ENCODE results near the gene STMND1.
"Not testable (repeated sequence)": the region's sequence is repeated elsewhere in the genome, so short reads cannot be mapped to it uniquely, and the experiment has no call there.

Gene STMND1

GRCh38 chr6:17101422-17102257 is at the start of gene STMND1:
TSS of gene STMND1 (plus strand) at chr6:17102050. CDS start at chr6:17102258, 208 bp downstream.
- peak; percentile 29 for DNase-seq (ENCODE audit: low spot score)

DNA sequence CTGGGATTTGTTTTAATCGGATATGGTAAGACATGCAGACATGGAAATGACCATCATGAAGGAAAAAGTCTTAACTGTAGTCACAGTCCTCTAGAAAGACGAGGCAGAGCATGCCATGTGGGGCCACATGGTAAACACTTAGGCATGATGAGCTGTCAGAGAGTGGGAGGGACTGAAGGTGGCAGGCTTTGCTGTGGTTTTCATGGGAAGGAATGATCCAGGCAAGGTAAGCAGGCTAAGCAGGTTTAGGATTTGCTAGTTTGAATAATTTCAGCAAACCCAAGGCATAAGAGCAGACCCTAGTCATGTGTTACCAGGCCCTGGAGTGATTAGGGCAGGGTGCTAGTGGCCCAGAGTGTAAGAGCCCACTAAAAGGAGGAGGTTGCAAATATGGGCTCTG is 47.2 kb upstream of the STMND1 start:
- no peak for DNase-seq (ENCODE audit: low spot score)

- no peak for DNase-seq (ENCODE audit: low spot score)
These were observed 44.5 kb upstream of the STMND1 start for GRCh38 chr6:17057322-17057721.

- no peak for DNase-seq (ENCODE audit: low spot score)
These were observed 43.3 kb upstream of the STMND1 start for GRCh38 chr6:17058550-17058949.

- DNase-seq (ENCODE audit: low spot score), result no peak
These were observed 42.8 kb upstream of the STMND1 start for GRCh38 chr6:17059022-17059421.

DNA sequence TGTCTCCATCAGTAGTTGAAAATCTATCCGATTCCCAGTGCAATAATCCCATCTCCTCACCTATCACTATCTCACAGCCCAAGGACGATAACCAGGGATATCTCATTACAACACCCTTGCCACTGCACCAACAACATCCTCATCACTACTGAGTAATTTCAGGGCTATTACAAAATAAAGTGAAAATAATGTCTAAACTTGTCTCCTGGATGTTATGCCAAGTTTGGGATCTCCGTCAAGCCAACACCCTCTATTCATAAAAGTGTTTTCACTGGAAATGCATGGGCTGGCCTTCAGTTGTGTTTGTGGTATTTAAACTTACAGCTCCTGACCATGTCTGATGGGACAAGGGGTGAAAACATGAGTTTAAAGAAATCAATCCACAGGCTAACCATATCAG is 42.0 kb upstream of the STMND1 start:
- DNase-seq (ENCODE audit: low spot score), result no peak

GRCh38 chr6:17061097-17061496 is 40.8 kb upstream of the STMND1 start:
- DNase-seq (ENCODE audit: low spot score), result no peak

DNA sequence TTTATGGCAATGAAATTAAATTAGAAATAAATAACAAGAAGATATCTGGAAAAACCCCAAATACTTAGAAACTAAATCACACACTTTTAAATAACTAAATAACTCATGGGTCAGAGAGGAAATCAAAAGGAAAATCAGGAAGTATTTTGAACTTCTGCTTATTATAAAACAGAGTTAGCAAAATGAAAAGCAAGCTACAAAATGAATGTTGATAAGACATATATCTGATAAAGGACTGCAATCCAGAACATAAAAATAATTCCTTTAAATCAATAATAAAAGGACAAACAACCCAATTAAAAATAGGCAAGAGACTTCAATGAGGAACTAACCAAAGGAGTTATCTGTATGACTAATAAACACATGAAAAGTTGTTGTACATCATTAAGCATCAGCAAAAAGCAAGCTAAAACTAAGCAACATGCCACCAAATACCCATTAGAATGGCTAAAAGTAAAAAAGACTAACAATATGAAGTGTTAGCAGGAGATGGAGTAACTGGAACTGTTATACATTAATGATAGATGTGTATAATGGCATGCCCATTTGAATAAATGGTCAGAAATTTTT is 38.9 kb upstream of the STMND1 start:
- no peak for DNase-seq (ENCODE audit: low spot score)

GRCh38 chr6:17064975-17065374 is 36.9 kb upstream of the STMND1 start:
- DNase-seq (ENCODE audit: low spot score), result no peak

DNA sequence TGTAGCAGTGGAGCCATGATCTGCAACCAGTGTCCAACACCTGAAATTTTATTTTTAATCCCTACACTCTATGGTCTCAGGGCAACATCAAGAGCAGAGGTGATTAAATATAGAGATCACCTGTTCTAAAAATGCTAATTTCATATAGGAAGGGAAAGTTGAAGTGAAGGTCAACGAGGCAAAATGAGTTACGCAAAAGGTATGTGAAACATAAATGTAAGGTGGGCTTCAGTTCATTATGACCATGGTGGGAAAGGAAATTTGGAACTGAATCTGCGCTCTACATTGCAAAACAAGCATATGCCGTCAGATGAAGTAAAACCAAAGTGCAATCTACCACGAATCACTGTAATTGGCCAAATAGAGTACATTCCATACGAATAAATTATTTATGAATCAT is 35.2 kb upstream of the STMND1 start:
- DNase-seq (ENCODE audit: low spot score), result no peak

- not testable (repeated sequence) for DNase-seq (ENCODE audit: low spot score)
These were observed 32.9 kb upstream of the STMND1 start for GRCh38 chr6:17068972-17069371.

GRCh38 chr6:17070400-17070799 is 31.4 kb upstream of the STMND1 start:
- not testable (repeated sequence) for DNase-seq (ENCODE audit: low spot score)

- DNase-seq (ENCODE audit: low spot score), result not testable (repeated sequence)
These were observed 28.3 kb upstream of the STMND1 start for GRCh38 chr6:17073596-17073995.

DNA sequence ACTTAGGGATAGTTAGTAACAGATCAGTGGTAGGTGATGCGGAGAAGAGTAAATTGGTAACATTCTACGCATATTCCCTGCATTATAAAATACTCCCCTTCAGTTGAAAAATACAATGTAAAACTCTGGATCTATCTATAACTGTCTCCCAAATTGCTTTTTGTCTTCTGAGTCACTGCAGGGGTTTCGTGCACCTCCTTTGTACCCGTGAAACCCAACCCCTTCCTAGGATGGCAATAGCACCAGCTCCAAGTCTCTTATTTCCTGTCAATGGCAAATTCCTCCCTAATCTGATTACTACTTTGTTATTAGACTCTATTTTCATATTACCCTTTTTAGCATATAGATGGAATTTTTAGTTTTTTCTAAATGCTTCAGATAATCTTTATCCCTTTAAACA is 20.6 kb upstream of the STMND1 start:
- DNase-seq (ENCODE audit: low spot score), result no peak

DNA sequence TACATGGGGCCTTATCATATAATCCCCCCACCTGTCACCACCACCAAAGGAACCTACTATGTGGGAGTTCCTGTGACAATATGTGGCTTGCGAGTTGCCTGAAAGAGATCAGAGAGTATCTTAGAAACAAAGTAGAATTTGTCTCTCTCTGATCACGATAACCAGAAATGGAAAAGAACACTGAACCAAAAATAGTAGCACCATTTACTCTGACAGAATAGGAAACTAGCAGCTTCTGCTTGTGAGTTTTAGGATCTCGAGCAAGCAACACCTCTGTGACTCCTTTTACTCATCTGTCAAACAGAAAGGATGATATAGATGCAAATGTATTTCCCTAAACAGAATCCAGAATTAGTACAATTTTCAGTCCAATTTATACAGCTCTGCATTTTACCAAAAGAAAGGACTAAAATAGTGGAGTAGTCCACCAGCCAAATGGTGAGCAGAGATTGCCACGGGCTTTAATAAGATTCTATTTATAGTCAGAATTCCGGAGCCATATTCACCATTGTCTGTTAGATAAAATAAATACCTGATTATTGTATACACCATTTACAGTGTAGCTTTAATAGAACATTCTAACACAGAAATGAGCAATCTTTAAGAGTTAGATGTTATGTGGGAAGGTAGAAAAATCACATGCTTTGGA is 19.9 kb upstream of the STMND1 start:
- DNase-seq (ENCODE audit: low spot score), result no peak

DNA sequence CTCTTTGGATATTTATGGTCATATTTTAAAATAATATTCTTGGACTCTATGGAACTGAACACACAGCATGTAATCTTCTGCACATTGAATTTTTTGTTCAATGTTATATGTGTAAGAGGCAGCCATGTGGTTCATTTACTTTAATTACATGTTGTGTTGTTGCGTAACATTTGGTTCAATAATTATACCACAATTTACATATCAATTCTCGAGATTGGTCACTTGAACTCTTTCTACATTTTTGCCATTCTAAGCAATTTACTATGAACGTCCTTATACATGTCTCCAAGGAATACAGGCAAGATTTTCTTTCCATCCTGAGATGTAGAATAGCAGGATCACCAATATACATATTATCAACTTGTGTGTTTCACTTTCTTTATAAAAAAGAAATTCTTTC is 18.5 kb upstream of the STMND1 start:
- DNase-seq (ENCODE audit: low spot score), result no peak

DNA sequence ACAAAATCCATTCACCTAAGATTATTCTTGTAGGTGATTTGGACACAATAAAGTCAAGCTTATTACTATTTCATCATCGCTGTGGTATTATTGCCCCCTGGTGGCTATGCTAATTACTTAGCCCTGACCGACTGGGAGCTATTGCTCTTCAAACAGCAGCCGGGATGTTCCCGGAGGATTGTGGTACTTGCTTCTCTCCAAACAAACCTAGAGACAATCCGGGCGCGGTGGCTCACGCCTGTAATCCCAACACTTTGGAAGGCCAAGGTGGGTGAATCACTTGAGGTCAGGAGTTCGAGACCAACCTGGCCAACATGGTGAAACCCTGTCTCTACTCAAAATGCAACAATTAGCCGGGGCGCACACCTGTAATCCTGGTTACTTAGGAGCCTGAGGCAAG is 15.4 kb upstream of the STMND1 start:
- peak; percentile 81 for DNase-seq (ENCODE audit: low spot score)

- no peak for DNase-seq (ENCODE audit: low spot score)
These were observed 13.7 kb upstream of the STMND1 start for GRCh38 chr6:17088091-17088611.

DNA sequence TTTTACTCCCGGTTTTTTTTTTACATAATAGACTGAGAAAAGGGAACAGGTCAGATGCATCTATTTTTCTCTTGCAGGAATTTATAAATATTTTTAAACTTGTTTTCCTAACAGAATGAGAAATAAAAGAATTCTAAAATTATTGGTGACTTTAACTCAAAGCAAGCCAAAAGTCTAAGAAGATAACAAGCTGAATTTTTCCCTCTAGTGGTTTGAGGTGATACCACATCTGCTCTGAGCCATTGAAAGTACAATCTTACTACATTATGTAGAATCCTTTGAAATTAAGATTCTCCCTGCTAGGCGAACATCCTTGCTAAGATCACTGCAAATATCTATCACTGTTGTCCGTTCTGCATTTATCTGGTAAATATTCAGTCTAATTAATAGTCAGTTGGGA is 10.7 kb upstream of the STMND1 start:
- peak; percentile 40 for DNase-seq (ENCODE audit: low spot score)

- no peak for DNase-seq (ENCODE audit: low spot score)
These were observed 8.2 kb upstream of the STMND1 start for GRCh38 chr6:17093686-17094085.

DNA sequence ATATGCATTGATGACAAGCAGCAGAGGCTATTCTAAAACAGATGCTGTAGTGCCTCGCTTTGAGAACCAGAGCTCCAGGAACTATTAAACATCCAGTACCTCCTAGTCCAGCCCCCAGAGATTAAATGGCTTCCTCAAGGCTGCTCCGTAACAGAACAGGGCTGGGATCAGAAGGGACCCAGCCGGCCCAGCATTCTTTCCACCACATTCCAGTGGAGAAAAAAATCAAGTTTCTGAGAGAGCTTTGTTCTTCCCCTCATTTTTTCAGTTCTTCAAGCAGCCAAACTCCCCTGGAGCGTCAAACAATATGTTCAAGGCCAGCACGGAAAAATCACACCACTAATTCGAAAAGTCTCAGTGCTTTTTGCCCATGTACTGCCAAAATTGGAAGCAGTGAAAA is 5.8 kb upstream of the STMND1 start:
- peak; percentile 37 for DNase-seq (ENCODE audit: low spot score)

DNA sequence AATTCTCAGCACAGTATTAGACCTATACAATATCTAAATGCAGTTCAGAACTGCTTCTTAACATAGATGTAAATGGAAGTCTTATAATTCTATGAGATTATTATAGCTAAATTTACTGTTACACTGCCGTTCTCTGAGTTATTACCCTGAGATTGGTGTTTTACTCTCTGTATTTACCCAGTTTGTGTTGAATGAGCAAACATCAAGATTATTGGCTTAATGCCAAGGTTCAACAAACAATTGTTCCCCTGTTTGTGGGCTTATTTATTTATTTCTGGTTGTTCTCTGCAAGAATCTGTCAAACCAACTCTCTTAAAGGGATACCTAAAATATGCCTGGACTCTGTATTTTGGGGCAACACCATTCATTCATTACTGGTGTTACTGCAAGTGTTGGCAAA is 5.2 kb upstream of the STMND1 start:
- no peak for DNase-seq (ENCODE audit: low spot score)

DNA sequence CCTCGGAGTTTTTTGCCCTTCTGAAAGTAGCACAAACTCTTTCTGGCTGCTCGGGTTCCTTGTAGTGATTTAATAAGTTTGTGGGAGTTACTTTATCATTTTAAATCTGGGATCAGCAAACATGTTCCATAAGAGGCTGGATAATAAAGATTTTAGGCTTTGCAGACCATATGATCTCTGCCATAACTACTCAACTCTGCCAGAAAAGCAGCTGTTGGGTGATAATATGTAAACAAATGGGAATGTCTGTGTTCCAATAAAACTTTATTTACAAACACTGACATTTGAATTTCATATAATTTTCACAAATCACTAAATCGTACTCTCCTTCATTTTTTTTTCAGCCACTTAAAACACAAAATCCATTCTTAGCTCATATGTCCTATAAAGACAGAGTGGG is 3.9 kb upstream of the STMND1 start:
- DNase-seq (ENCODE audit: low spot score), result no peak
